ENCODE data around the gene PRDM5. TPM values are rescaled to one million over a fixed set of nuclear protein-coding genes. Genes with fewer than 3 reads are reported as not detected.
"Not testable (repeated sequence)": the region's sequence is repeated elsewhere in the genome, so short reads cannot be mapped to it uniquely, and the experiment has no call there.

The PRDM5 gene
- total and polyA plus RNA-seq, 2 experiments from 2014 or later = 8.7 to 12.6 TPM

- H3K9me2 ChIP-seq (ENCODE audit: insufficient read depth) = no peaks in the 10 kb centered on the region
- no peaks in the 10 kb centered on the region for H3K79me2 ChIP-seq (ENCODE audit: insufficient read depth)
- no peaks in the 10 kb centered on the region for H3K36me3 ChIP-seq (ENCODE audit: low read depth)
- no peak overlapping the region for H2AFZ ChIP-seq
- DNase-seq = no peak
- no peaks in the 10 kb centered on the region for H3K4me1 ChIP-seq (ENCODE audit: insufficient read depth)
- no peaks in the 10 kb centered on the region for H3K9me3 ChIP-seq (ENCODE audit: low read depth)
- H3K4me2 ChIP-seq (ENCODE audit: unreplicated experiment) = no peak overlapping the region
- in situ Hi-C loops (cut with MboI) = no loop called here
- no peaks in the 10 kb centered on the region for H3K27me3 ChIP-seq (replicated peaks; ENCODE audit: insufficient read depth)
- no peak overlapping the region for H3K9ac ChIP-seq
- TF ChIP-seq EZH2 (IDR thresholded peaks at IDR 0.05; ENCODE audit: insufficient read depth, poor library complexity, severe bottlenecking) (no peak), EZH2phosphoT487 (IDR thresholded peaks at IDR 0.05; ENCODE audit: insufficient read depth, low read depth) (no peak)
- WGBS, 2 experiments (ENCODE audit: low coverage in 1 of 2, low lambda C conversion rate in 2 of 2, missing lambda C conversion rate in 2 of 2) = 75 to 87% methylated on average over 3 of the region's 3 CpGs
- no peaks in the 10 kb centered on the region for H4K20me1 ChIP-seq (ENCODE audit: insufficient read depth)
- H3K4me3 ChIP-seq = no peak overlapping the region
- H3F3A ChIP-seq (ENCODE audit: insufficient read depth) = no peaks in the 10 kb centered on the region
- no peak overlapping the region for H3K27ac ChIP-seq
Measured at GRCh38 chr4:120664851-120665250, 257.7 kb downstream of the PRDM5 start.

- H3K4me2 ChIP-seq (ENCODE audit: unreplicated experiment) = no peak overlapping the region
Measured at GRCh38 chr4:120659616-120660170, 262.8 kb downstream of the PRDM5 start.

GRCh38 chr4:120658772-120659171 is 263.8 kb downstream of the PRDM5 start:
- H3K4me3 ChIP-seq = no peak overlapping the region
- in situ Hi-C loops (cut with MboI) = no loop called here
- H3K9me3 ChIP-seq (ENCODE audit: low read depth) = no peaks in the 10 kb centered on the region
- no peak overlapping the region for H3K9ac ChIP-seq
- TF ChIP-seq EZH2 (IDR thresholded peaks at IDR 0.05; ENCODE audit: insufficient read depth, poor library complexity, severe bottlenecking) (no peak), EZH2phosphoT487 (IDR thresholded peaks at IDR 0.05; ENCODE audit: insufficient read depth, low read depth) (no peak)
- WGBS, 2 experiments (ENCODE audit: low coverage in 1 of 2, low lambda C conversion rate in 2 of 2, missing lambda C conversion rate in 2 of 2) = 53 to 59% methylated on average over 7 of the region's 7 CpGs
- H3K79me2 ChIP-seq (ENCODE audit: insufficient read depth) = no peaks in the 10 kb centered on the region
- H3K27me3 ChIP-seq (replicated peaks; ENCODE audit: insufficient read depth) = no peaks in the 10 kb centered on the region
- no peak overlapping the region for H3K4me2 ChIP-seq (ENCODE audit: unreplicated experiment)
- no peak overlapping the region for H2AFZ ChIP-seq
- no peak overlapping the region for H3K27ac ChIP-seq
- no peaks in the 10 kb centered on the region for H3K4me1 ChIP-seq (ENCODE audit: insufficient read depth)
- H4K20me1 ChIP-seq (ENCODE audit: insufficient read depth) = no peaks in the 10 kb centered on the region
- no peaks in the 10 kb centered on the region for H3K9me2 ChIP-seq (ENCODE audit: insufficient read depth)
- DNase-seq = no peak
- H3F3A ChIP-seq (ENCODE audit: insufficient read depth) = no peaks in the 10 kb centered on the region
- no peaks in the 10 kb centered on the region for H3K36me3 ChIP-seq (ENCODE audit: low read depth)

More at GRCh38 chr4:120659616-120660170, 262.8 kb downstream of the PRDM5 start:
- in situ Hi-C loops (cut with MboI) = no loop called here
- Histone ChIP-seq H3K9me3 (ENCODE audit: low read depth) (no peaks in the 10 kb centered on the region), H3F3A (ENCODE audit: insufficient read depth) (no peaks in the 10 kb centered on the region), H3K9me2 (ENCODE audit: insufficient read depth) (no peaks in the 10 kb centered on the region), H3K36me3 (ENCODE audit: low read depth) (no peaks in the 10 kb centered on the region), H4K20me1 (ENCODE audit: insufficient read depth) (no peaks in the 10 kb centered on the region), H3K4me3 (no peak overlapping the region), H2AFZ (no peak overlapping the region), H3K9ac (no peak overlapping the region), H3K4me1 (ENCODE audit: insufficient read depth) (no peaks in the 10 kb centered on the region), H3K79me2 (ENCODE audit: insufficient read depth) (no peaks in the 10 kb centered on the region), H3K27ac (no peak overlapping the region), H3K27me3 (replicated peaks; ENCODE audit: insufficient read depth) (no peaks in the 10 kb centered on the region)
- DNase-seq = no peak
- WGBS, 2 experiments (ENCODE audit: low coverage in 1 of 2, low lambda C conversion rate in 2 of 2, missing lambda C conversion rate in 2 of 2) = 64% methylated on average over 7 of the region's 7 CpGs
- TF ChIP-seq EZH2 (IDR thresholded peaks at IDR 0.05; ENCODE audit: insufficient read depth, poor library complexity, severe bottlenecking) (no peak), EZH2phosphoT487 (IDR thresholded peaks at IDR 0.05; ENCODE audit: insufficient read depth, low read depth) (no peak)

- Histone ChIP-seq H3K36me3 (ENCODE audit: low read depth) (no peaks in the 10 kb centered on the region), H3K9ac (no peak overlapping the region), H3K4me3 (no peak overlapping the region), H3K27ac (no peak overlapping the region), H3K4me2 (ENCODE audit: unreplicated experiment) (no peak overlapping the region), H3K79me2 (ENCODE audit: insufficient read depth) (no peaks in the 10 kb centered on the region), H3F3A (ENCODE audit: insufficient read depth) (no peaks in the 10 kb centered on the region), H3K9me3 (ENCODE audit: low read depth) (no peaks in the 10 kb centered on the region), H3K9me2 (ENCODE audit: insufficient read depth) (no peaks in the 10 kb centered on the region), H4K20me1 (ENCODE audit: insufficient read depth) (no peaks in the 10 kb centered on the region), H3K27me3 (replicated peaks; ENCODE audit: insufficient read depth) (no peaks in the 10 kb centered on the region), H2AFZ (no peak overlapping the region), H3K4me1 (ENCODE audit: insufficient read depth) (no peaks in the 10 kb centered on the region)
- TF ChIP-seq EZH2 (IDR thresholded peaks at IDR 0.05; ENCODE audit: insufficient read depth, poor library complexity, severe bottlenecking) = no peak
- TF ChIP-seq EZH2phosphoT487 (IDR thresholded peaks at IDR 0.05; ENCODE audit: insufficient read depth, low read depth) = no peak
- 81 to 87% methylated on average over 2 of the region's 2 CpGs for WGBS, 2 experiments (ENCODE audit: low coverage in 1 of 2, low lambda C conversion rate in 2 of 2, missing lambda C conversion rate in 2 of 2)
- no peak for DNase-seq
- in situ Hi-C loops (cut with MboI) = no loop called here
Measured at GRCh38 chr4:120653804-120654573, 268.5 kb downstream of the PRDM5 start.

GRCh38 chr4:120648336-120648735 is 274.2 kb downstream of the PRDM5 start:
- H3K27me3 ChIP-seq (replicated peaks; ENCODE audit: insufficient read depth); H4K20me1 ChIP-seq (ENCODE audit: insufficient read depth); H3K4me2 ChIP-seq (ENCODE audit: unreplicated experiment); H3K79me2 ChIP-seq (ENCODE audit: insufficient read depth); H3K9ac ChIP-seq; H3K9me3 ChIP-seq (ENCODE audit: low read depth); H3F3A ChIP-seq (ENCODE audit: insufficient read depth); H3K4me3 ChIP-seq; H3K27ac ChIP-seq; in situ Hi-C loops (cut with MboI); H3K9me2 ChIP-seq (ENCODE audit: insufficient read depth); H2AFZ ChIP-seq; H3K36me3 ChIP-seq (ENCODE audit: low read depth); H3K4me1 ChIP-seq (ENCODE audit: insufficient read depth); DNase-seq: not testable (repeated sequence)
- WGBS, 2 experiments (ENCODE audit: low coverage in 1 of 2, low lambda C conversion rate in 2 of 2, missing lambda C conversion rate in 2 of 2) = 90 to 92% methylated on average over 7 to 8 of the region's 10 CpGs

Measured in GM23248 (cell line).